NCI-H146 (cell line): ENCODE data around the gene CMIP.
A peak's percentile ranks its signal among the peaks of the same experiment; 100 is the strongest.
"Not testable (repeated sequence)": the region's sequence is repeated elsewhere in the genome, so short reads cannot be mapped to it uniquely, and the experiment has no call there.

Experiments
- DNase-seq: peaks from one replicate; lab custom pipeline; 2025; lab: John Stamatoyannopoulos, UW

The CMIP gene

DNA sequence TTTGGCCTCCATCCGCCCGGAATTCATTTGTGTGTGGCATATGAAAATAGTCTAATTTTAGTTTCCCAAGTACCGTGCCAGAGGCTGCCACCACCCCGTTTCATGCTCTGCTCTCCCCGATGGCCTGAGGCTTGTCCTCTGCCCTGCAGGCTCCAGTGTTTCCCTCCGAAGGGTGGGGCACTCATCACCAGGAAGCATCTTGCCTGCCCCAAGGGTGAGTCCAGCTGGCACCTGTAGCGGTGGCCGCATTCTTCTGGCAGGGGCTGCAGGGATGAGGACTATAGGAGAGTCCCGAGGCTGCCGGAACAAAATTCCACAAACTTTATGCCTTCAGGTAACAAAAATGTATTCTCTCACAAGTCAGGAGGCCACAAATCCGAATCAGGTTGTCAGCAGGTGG, 23.1 kb upstream of the CMIP start:
- DNase-seq = no peak

DNA sequence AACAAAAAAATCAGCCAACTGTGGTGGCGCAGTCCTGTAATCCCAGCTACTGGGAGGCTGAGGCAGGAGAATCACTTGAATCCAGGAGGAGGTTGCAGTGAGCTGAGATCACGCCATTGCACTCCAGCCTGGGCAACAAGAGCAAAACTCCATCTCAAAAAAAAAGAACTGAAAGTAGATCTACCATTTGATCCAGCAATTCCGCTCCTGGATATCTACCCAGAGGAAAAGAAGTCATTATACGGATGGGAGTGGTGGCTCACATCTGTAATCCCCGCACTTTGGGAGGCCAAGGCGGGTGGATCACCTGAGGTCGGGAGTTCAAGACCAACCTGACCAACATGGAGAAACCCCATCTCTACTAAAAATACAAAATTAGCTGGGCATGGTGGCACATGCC, 22.5 kb upstream of the CMIP start:
- DNase-seq = not testable (repeated sequence)

DNA sequence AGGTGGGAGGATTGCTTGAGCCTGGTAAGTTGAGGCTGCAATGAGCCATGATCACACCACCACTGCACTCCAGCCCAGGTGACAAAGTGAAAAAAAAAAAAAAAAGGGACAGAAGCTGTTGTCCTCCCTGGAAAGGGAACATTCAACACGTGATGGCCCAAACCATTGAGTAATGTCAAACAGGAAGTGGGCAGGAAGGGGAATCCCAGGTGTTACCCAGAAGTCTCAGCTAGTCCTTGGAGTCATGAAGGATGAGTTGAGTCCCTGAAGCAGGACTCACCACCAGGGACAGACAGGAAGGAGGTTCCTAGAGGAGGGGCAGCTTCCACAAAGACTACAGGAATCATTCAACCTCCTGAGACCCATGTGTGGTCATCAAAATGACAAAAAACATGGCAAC, 19.8 kb upstream of the CMIP start:
- no peak for DNase-seq

DNA sequence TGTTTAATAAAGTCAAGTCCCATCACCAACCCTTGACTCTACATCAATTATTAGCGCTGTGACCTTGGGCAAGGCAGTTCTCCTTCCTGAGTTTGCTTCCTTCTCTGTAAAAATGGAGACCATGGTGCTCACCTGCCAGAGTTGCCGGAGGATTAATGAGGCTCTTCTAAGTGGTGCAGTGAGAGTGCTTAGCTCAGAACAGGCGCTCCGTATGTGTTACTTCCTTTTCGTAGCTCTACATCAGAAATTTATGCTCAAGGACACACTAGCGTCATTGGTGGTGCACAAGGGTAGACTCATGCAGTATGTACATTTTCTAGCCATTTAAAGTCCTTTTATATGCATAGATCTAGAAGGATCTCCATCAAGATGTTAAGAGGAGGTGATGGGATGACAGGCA, 17.4 kb upstream of the CMIP start:
- DNase-seq = no peak

DNA sequence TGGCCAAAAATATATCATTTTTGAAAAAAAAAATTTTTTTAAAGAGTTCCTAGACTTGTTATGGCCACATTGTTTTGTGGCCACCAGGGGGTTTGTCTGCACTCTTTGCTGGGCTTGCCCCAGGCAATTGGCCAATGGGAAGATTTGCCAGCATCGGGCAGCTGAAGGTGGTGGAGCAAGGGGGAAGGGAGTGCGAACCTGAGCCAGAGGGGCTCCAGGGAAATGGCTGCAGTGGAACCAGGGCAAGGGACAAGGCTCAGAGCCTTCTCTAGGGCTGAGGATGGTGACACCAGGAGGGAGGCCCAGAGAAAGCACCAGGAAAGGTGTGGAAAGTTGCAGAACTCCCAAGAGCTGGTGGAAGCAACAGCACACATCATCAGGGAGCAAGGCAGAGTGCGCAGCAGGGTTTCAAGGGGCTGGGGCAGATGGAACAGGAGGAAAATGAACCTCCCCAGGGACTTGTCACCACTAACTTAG, 15.5 kb upstream of the CMIP start:
- peak; percentile 31 for DNase-seq

DNA sequence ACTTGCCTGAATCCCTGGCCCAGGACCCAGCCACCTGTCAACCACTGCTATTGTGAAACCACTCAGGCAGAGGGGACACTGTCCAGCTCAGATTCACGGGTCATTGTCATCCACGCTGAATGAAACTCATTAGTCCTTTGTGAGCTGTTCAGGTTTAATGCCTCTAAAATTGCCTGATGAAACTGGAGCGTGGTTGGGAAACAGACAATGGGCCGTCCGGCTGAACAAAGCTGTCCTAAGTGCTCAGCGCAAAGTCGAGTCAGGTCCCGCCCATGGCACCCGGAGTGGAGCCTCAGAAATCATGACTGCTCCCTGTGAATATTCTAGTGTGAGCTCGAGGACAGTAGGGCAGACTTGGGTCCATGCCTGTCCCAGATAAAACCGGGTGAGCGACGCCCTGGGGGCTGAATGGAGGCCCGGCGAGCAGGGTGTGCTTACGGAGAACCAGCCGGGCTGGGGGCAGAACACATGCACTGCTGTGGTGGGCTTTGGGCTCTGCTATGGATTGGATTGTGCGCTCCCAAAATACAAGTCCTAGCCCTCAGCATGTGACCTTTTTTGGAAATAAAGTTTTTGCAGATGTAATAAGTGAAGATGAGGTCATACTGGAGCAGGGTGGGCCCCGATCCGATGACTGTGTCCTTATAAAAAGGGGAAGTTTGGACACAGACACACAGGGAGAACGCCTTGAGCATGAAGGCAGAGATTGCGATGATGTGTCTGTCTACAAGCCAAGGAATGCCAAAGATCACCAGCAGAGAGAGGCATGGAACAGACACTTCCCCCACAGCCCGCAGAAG, 12.9 kb upstream of the CMIP start:
- peak; percentile 78 for DNase-seq

DNA sequence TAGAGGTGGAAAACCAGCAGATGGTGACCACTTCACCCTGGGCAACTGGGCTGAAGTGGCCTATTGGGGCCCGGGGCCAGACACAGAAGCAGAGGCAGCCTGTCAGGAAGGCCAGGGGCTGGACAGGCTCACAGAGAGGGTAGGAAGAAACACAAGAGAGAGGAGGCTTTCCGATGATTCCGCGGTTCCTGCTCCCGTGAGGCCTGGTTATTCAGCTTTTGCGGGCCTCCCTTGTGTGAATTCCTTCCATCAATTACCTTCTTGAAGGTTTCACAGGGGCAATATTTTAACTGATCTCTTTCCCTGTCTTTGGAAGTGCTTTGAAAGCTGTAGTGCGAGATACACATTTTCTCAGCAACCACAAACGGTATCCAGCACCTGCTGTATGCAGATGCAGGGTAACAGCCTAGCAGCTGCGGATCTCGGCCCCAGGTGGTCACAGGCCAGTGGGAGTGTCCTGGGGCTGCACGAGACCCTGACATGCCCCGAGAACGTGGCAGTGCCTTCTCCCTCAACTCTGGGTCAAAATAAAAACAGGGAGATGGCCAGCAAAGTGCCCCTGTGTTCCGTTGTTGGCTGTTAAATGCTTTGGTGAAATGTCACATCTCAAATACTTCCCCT, 11.6 kb upstream of the CMIP start:
- DNase-seq = peak; percentile 66

DNA sequence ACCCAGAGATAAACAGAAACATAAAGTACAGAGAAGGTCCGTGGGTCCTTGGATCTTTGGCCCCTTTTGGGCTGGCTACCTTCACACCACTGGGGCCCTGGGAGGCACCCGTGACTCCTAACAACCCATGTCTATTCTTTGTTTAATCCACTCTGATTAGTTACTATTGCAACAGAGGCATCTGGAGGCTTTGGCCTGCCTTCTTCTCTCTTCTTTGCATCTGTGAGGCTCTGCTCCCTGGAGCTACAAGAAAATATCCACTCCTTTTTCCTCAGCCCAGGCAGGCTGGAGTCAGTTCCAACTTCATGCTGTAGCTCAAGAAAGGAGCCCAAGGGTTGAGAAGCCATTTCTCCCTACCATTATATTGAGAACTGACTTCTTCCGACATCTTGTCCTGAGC, 9.5 kb upstream of the CMIP start:
- DNase-seq = no peak

DNA sequence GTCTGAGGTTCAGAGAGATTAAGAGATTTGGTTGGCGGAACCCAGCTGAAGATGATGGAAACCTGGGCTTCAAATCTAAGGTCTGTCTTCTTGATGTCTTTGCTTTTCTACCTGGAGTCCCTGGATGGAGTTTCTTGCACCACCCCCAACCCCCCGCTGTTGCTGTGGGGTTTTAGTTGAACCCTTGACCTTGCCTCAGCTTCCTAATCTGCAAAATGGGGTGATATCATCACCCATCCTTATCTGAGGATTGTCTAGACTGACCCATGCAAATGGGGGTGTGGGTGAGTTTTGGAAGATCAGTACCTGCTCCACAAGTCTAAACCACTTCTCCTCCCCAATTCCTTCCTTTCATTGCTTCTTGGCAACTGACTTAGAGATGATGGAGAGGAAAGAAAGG, 9.0 kb upstream of the CMIP start:
- no peak for DNase-seq

DNA sequence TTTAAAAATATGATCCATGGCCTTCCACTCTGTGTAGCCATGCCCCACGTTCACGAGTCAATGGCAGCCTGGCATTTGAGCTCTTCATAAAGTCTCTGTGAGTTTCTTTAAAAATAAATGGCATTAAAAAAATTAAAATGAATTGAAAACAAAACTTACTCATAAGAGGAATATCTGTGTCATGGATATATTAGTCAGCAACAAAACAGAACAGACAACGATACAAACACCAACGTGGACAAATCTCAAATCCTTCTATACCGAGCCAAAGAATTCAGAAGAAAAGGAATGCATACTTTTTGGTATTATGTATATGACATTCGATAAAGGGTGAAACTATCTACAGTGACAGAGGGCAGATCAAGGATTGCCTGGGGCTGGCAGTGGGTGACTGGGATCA, 8.2 kb upstream of the CMIP start:
- DNase-seq = no peak

DNA sequence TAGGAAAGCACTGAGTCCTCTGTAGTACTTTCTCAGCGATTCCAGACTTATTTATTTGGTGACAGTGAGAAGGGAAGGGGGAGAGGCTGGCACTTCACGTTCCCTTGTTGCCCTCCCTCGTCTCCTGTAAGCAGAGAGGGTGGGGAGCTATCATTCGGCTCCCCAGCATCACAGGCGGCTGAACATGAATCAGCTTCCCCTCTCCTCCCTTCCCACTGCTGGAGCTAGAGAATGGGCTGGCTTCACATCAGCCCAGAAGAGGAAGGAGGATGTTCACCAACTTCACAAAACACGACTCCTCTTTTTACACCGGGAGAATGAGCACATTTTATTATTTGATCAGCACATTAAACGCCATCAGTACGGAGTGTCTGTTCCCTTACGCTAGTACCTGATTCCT, 6.7 kb upstream of the CMIP start:
- peak; percentile 27 for DNase-seq

DNA sequence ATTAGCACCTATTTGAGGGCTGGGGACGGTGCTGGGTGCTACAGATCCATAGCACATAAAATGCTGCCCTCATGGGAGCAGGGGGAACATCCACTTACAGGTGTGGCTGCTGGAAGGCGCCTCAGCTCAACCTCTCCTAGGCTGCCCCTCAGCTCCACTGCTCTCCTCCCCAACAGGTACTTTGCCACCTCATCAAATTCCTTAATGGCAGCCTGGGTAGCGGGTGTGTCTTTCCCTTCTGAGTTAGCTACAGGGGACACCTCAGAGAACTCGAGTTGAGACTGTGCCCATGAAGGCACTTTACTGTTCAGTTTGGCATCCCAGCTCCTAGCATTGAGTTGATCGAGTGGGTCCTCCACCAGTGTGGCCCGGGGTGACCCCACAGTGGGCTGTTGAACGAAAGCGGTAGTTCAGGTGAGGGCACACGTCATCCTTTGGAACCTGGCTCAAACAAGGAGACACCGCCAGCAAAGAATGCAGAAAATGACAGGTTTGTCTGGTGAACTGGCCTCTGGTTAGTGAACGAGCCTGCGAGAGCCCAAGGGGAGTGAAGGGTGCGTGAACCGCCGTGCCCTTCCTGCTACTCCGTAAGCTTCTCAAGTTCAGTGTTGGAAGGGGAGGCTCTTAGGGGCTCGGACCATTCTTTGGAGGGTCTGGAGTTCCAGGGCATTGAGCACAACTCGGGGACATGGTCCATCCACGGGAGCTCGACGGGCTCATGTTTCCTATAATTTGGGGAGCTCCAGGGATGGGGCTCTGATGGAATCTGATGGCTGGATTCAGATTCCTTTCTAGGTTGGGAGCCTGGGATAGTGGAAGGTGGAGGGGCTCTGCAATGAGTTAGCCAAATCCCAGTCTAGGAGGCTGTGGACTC, 3.5 kb upstream of the CMIP start:
- DNase-seq = no peak

DNA sequence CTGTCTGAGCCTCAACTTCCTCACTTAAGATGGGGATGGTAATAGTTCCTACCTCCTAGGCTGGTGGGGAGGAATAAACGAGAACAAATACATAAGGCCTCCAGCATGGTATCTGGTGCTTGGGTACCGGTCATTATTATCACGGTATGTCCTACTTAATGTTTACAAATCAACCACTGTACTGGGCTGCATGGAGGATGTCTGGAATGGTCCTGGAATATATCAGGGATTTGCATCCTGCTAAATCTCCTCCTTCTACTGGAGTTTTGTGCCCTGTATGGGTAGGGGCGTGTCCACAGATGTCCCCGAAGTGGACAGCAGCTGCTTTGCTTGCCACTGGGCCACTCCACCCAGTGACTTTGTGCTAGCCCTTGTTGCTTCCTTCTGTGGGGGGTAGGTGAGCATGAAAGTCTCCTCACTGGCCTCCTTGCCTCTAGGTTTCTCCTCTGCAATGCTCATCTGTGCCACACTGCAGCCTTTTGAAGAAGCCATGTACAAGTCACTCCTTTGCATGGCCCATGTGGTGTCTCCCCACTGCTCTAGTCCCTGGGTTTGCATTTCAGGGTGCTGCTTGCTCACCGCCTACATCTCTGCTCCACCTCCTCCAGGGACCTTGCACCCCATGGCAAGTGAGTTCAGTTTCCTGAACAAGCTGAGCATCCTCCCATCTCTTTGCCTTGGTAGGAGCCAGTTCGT, 2.2 kb upstream of the CMIP start:
- DNase-seq = no peak

DNA sequence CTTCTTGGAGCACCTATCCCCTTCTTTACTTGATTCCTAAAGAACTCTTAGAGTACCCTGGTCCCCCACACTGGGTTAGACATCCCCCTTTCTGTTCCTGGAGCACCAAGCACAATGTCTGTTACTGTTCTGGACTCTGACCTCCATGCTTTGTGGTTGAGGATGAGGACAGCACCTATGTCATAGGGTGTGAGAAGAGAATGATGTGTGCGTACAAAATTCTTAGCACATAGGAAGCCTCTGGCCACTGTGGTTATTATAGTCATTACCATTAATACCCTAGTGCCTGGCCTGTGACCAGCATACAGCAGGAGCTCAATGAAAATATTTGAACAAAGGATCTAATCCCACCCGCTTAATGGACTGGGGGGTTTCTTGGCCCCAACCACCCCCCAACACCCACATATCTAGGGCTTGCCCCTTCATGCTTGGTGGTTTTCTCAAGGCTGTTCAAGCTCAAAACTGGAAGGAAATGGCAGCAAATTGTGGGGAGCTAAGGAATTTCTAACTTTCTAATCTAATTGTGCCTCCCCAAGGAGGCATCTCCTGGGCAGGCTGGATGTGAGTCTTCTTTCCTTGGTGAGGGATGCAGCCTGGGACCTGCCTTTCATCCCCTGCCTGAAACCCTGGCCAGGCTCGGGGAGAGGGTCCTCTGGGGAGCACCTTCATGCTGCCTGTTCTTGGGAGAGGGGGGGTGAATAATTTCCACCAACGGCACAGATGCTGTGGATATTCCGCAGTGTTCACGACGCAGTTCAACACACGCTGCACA, 1.5 kb upstream of the CMIP start:
- no peak for DNase-seq

DNA sequence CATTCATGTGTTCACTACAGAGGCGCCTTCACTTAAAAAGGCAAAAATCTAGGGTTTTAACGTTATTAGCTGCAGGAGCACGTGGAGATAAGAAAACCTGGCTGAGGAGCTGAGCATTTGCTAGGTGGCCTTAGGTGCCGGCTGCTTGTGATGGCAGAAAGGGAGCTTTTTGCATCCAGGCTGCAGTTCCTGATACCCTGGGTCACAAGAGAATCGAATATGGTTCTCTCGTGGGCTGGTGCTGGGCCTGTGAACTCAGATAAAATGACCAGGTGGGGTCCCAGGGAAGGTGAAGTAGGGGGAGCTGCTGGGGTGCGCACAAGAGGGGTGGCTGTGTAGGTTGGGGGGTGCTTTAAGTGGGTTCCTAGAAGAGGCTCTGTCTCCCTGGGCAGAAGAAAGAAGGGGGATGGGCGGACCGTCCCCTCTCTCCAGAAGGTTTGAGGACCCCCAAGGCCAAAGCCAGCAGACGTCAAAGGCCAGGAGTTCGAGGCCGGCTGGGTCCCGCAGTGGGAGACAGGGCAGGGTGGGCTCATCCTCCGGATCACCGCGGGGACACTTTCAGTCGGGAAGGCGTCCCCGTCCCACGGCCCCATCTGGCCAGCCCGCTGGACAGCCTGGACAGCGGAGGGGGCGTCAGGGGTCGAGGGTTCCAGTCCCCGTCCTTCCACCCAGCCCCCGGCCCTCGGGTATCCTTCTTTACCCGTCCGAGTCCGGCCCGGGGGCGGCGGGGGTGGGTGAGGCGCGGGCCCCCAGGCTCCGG, 740 bp upstream of the CMIP start:
- peak; percentile 19 for DNase-seq

DNA sequence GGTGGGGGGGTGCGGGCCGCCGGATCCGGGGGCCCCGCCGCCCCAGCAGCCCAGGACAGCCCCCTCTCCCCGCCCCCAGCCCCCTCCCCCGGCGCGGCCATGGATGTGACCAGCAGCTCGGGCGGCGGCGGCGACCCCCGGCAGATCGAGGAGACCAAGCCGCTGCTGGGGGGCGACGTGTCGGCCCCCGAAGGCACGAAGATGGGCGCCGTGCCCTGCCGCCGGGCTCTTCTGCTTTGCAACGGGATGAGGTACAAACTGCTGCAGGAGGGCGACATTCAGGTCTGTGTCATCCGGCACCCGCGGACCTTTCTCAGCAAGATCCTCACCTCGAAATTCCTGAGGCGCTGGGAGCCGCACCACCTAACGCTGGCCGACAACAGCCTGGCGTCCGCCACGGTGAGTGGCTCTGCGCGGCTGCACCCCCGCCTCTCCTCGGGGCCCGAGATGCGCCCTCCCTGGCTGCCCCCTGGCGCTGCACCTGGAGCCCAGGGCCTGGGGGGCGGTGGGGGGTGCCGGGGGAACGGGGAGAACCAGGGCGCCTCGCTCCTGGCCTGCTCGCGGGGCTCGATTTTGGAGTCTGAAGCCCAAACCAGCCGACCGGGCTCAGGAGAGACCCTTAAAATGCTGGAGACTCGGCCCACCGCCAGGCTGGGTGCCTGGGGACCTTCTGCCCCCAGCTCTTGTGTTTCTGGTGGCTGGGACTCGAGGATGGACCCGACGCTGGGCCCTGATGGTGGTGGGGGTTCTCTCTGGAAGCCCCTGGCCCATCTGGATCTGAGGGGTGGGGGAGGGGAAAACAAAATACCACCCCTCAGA, 744 bp downstream of the CMIP start:
- peak; percentile 26 for DNase-seq

DNA sequence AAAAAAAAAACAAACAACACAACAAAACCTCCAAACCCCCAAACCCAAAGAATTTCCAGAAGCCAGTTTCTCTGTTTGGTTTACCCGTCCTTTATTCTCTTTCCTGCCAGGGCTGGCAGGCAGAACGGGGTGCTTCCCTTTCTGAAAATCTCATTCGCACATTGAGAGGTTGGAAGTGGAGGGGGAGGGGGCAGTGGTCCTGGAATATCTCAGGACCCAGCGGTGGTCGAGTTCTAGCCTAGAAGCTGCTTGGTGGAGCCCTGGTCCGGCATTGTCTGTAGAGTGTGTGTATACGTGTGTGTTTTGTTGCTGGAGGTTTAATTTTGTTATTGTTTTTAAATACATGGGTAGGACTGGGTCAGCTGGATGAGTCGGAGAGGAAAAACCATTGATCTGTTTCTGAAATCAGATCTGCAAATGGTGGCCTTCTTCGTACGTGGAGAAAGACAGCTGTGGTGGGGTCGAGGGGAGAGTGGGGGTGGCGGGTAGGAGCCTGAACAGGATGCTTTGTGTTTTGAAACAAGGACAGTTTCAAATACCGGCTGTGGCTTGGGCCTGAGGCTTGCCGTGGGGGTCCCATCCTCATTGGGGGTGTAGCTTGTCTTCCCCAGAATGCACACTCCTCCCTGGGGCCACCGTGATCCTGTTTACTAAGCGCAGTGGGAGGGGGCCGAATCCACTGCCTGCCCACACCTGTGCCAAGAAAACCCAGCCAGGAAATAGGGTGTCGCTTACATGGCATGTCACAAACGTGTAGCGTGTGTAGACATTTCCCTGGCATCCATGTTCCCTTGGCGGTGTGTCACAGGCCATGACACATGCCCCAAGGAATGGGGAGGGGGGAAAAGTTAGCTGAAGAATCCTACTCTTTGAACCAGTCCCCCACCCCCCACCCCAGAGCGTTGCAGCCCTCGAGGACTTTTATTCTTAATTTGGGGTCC, 1.6 kb downstream of the CMIP start:
- peak; percentile 37 for DNase-seq

DNA sequence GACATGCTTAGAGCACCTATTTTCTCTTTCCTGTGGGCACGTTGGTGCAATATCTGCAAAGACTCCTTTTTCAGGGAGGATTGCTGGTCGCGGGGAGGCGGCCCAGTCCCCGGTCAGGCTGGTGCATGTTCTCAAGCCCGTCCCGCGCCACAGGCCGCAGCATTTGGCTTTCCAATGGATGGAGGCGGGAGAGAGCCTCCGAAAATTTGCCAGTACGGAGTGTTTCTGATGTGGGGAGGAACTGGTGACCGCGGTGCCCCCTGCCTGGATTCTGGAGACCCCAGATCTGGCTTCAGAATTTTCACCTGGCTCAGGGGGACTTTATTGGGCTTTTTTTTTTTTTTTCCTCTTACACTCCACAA, 2.3 kb downstream of the CMIP start:
- no peak for DNase-seq
